Measurements from ENCODE around the gene MEFV. TPM values are rescaled to one million over a fixed set of nuclear protein-coding genes. Genes with fewer than 3 reads are reported as not detected.
"Not testable (repeated sequence)": the region's sequence is repeated elsewhere in the genome, so short reads cannot be mapped to it uniquely, and the experiment has no call there.

MEFV gene
- 1 to 10 TPM in 1 of 12 donors, under 1 TPM in 9, not detected in 2; 0.16 to 1.3 (median 0.25) TPM for polyA plus RNA-seq (ENCODE audit: insufficient read length in 12 of 12)
- long read RNA-seq, donor 1, result 0 reads
- long read RNA-seq, donor 2, result 0 reads
- long read RNA-seq, donor 3, result 0 reads
- long read RNA-seq, donor 4, result 0 reads
- long read RNA-seq, donor 5, result 0 reads
- long read RNA-seq, donor 6, result 0 reads
- long read RNA-seq, donor 7, result 0 reads
- long read RNA-seq, donor 8, result 0 reads
- long read RNA-seq, donor 9, result 0 reads
- long read RNA-seq, donor 10, result 0 reads
- long read RNA-seq, donor 11, result 0 reads

DNA sequence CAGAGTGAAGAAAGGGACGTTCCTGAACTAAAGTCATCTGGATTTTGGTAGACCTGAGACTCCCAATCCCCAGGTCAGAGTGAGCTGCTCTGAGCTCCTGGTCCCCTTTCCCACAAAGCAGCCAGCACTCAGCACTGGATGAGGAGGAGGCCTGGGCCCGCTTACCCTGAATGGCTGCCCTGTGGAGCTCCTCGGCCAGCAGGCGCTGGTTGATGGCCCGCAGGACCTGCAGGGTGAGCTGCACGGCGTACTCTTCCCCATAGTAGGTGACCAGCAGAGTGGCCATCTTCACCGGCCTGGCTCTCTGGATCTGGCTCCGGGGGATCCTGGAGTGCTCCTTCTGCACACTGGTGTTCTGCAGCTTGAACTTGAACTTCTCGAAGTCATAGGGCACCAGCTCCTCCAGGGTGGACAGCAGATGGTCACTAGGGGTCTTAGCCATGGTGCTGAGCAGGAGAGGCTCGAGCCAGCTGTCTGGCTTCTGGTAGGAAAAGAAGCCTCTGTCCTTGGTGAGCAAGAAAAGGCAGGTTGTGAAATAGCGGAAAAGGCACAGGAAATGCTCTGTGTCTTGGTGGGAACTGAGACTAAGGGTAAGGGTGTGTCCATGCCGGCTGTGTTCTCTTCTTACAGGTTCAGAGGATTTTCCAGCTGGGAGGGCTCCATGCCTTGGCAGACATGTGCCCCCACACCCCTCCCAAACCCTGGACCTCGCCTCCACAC lies at the start of gene MEFV:
MEFV (minus strand) TSS at position 488 of the 720 bp plus-strand sequence; CDS start at position 442, 46 bp downstream.
- DNase-seq, result no peak

DNA sequence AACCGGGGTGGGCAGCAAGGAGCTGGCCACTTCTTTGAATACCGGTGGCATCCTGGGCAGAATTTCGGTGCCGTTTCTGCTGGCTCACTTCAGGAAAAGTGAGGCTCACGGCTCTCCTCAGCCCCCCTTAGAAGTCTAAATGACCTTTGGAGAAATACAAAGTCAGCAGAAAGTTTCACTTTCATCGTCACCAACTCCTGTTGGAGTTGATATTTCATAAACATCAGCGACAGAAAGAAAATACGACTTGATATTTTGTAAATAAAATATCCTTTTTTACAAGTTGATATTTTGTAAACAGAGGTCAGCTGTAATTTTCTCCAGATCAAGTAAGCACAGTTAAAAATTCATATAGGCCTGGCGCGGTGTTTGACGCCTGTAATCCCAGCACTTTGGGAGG lies 49.6 kb upstream of the MEFV start:
- DNase-seq, result no peak

- DNase-seq, result peak; percentile 92
Measured at GRCh38 chr16:3305109-3306068, 49.0 kb upstream of the MEFV start, which contains the start of the genes TIGD7 and ZNF75A. Gene TIGD7 (minus strand): TSS chr16:3305430. CDS start chr16:3300614, 4,816 bp downstream. Gene ZNF75A (plus strand): TSS chr16:3305497. CDS start chr16:3308429, 2,932 bp downstream.

DNA sequence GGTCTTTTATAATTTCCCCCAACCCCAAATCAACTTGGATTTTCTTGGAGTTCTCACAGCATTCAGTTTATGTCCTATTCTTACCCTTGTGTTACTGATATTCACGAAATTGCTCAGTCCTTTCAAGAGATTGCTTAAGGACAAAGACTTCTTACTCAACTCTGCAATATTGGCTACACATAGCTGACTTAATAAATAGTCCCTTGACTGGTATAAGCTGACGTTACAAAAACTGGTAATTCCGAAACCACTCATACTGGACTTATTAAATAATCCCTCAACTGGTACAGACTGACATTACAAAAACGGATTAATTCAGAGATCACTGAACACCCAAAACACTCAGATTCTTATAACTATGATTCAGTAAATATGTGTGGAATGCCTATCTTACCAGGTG lies 47.9 kb upstream of the MEFV start:
- no peak for DNase-seq

- no peak for DNase-seq
Measured at GRCh38 chr16:3295783-3296182, 39.4 kb upstream of the MEFV start.

- DNase-seq, result no peak
Measured at GRCh38 chr16:3295209-3295608, 38.8 kb upstream of the MEFV start.

- no peak for DNase-seq
Measured at GRCh38 chr16:3292604-3293003, 36.2 kb upstream of the MEFV start.

DNA sequence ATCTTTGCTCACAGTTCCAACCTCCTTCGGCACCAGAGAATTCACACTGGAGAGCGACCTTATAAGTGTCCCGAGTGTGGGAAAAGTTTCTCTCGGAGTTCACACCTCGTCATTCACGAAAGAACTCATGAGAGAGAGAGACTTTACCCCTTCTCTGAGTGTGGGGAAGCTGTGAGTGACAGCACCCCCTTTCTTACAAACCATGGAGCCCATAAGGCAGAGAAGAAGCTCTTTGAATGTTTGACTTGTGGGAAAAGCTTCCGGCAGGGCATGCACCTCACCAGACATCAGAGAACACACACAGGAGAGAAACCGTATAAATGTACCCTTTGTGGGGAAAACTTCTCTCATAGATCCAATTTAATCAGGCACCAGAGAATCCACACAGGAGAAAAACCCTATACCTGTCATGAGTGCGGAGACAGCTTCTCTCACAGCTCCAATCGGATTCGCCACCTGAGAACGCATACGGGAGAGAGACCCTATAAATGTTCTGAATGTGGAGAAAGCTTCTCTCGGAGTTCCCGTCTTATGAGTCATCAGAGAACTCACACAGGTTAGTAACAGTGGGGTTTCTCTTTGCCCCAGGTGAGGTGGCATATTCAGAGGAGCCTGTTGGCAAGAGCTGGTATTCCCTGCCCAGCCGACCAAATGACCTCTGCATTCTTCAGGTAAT lies 33.7 kb upstream of the MEFV start:
- no peak for DNase-seq

DNA sequence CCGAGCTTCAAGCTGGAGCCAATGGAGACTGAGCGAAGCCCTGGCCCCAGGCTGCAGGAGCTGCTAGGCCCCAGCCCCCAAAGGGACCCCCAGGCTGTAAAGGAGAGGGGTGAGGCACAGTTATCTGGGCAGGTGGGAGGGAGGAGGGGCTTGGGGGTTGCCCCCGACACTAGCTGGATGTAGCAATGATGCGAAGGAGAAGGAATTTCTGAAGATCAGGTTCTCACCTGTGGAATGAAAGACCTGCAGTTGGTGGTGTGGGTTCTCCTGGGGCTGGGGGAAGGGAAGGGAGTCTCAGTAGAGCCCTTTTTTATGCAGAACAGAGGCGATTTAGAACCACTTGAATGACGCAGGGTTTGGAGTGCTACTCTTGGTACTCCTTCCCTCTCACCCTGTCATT lies 28.7 kb upstream of the MEFV start:
- DNase-seq, result no peak

- DNase-seq, result no peak
Measured at GRCh38 chr16:3283543-3284447, 27.4 kb upstream of the MEFV start.

DNA sequence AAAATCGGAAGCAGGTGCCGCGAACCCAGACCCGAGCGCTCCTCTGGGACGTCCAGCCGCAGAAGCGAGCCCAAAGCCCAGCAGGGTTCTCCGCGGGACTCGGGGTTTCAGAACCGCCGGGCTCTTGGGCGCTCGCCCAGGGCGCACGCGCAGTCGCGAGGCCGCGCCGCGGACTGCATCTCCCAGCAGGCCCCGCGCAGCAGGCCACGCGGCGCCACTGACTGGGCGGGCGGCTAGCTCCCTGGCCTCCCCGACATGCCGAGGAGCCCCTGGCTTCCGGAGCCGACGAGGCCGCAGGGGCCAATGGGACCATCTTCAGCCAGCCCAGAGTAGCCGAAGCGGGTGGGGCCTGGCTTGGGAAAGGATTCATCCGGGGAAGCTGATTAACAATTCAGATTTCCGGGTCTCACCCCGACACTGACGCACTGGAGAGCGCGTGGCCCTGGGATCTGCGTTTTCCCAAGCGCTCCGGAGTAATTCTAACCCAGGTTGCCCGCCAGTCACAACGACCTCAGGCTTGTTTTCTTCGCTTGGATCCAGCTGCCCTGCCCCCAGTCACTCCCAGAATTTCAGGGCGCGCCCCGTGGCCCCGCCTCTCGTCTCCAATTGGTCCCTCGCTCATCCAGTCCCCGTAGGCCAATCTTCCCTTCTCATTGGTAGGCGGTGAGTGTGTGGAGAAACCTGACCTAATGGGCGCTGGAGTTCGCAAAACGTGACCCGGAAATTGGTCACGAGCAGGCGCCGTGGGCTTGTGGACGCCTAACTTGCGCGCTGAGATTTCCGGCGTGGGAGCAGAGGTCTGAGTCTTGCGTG lies 26.5 kb upstream of the MEFV start, which contains the start of gene ZNF263:
ZNF263 (plus strand) TSS at position 762 of the 813 bp plus-strand sequence. CDS start 328 bp downstream, outside the sequence.
- peak; percentile 97 for DNase-seq

DNA sequence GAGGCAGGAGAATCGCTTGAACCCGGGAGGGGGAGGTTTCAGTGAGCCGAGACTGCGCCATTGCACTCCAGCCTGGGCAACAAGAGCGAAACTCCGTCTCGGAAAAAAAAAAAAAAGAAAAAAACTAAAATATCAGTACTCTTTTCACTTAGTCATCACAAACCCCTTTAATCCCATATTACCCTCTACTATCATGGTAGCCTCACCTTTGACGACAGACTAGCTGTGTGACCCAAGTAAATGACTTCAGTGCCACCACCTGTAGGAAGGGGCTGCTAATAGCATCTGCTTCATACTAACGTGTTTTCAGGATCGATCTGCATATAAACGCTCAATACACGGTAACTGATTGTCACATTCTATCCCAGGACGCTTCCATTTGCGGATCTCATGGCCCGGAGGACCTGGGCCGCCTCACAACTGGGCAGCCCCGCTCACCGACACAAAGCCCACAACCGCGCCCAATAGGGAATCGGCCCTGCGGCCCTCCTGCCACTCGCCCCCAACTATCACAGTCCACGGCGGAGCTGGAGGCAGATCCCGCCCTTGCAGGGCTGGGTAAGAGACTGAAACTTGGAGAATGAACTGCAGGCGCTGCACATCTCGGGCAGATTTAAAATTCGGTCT lies 25.8 kb upstream of the MEFV start:
- no peak for DNase-seq

- no peak for DNase-seq
Measured at GRCh38 chr16:3281222-3281820, 24.9 kb upstream of the MEFV start.

GRCh38 chr16:3276679-3277078 lies 20.2 kb upstream of the MEFV start:
- DNase-seq, result no peak

DNA sequence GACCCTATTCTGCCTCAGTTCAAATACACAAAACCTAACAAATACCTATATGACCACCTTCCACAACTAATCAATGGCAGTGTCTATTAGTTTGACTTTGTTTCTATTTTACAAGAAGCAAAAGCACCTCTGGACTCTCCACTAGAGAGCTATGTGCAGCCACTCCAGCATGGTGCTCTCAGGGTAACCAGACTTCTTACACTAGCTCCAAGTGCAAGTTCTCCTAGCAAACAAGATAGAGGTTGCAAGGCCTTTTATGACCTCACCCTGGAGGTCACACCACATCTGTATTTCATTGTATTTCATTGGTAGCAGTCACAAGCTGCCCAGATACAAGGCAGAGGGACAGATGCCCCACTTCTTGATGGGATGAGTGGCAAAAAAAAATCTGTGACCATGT lies 18.5 kb upstream of the MEFV start:
- DNase-seq, result no peak

DNA sequence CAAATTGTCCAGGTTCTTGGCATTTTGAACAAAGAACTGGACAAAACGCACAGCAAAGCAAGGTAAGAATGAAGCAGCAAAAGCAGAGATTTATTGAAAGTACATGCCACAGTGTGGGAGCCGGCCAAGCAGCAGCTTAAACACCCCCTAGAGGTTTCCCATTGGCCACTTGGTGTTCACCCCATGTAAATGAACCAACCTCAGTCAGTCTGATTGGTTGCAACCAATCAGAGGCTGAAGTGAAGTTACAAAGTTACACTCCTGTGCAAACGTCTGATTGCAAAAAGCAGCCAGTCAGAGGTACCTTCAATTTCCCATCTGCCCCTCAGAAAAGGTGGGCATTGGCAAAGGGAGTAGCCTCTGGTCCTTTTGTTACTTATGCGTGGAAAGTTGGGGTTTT lies 18.1 kb upstream of the MEFV start:
- DNase-seq, result no peak

- DNase-seq, result not testable (repeated sequence)
Measured at GRCh38 chr16:3271281-3271680, 14.8 kb upstream of the MEFV start.

- DNase-seq, result not testable (repeated sequence)
Measured at GRCh38 chr16:3270718-3271117, 14.3 kb upstream of the MEFV start.

Data from muscle of arm (tissue), 14 donors.